ENCODE measurements around the gene ADORA2A.

Gene ADORA2A

DNA sequence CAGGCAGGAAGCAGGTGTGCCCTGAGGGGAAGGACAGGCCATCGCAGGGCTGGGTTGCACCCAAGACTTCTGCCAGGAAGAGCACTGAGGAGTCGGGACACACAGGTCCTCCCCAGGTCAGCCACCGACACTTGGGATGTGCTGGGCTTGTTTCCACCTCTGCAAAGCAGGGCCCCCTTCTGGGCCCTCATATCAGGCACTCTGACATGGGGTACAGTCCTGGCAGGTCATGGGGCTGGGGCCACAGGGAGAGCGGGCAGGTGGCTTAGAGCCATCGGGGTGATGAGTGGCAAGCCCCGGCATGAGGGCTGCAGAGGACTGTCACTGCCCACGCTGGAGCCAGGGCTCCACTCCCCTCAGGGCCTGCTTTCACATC lies 7.9 kb upstream of the ADORA2A start:
- Histone ChIP-seq H3K9me2 (replicated peaks; ENCODE audit: control insufficient read depth, low read length) (no peaks in the 10 kb centered on the region), H3K4me1 (ENCODE audit: control insufficient read depth, low read length) (peaks cover 12% of the 10 kb centered on the region), H3F3A (ENCODE audit: control insufficient read depth, insufficient read depth) (no peaks in the 10 kb centered on the region), H3K79me2 (ENCODE audit: control insufficient read depth, low read length) (peaks cover 4% of the 10 kb centered on the region), H3K9me3 (ENCODE audit: control insufficient read depth, insufficient read depth, low read length) (no peaks in the 10 kb centered on the region), H3K27me3 (ENCODE audit: control insufficient read depth, low read length) (no peaks in the 10 kb centered on the region), H3K36me3 (ENCODE audit: control insufficient read depth, low read length) (peaks cover 18% of the 10 kb centered on the region), H4K20me1 (ENCODE audit: control insufficient read depth, insufficient read depth, low read depth, low read length) (no peaks in the 10 kb centered on the region), H3K4me3 (ENCODE audit: low read length) (no peak overlapping the region), H3K27ac (ENCODE audit: low read depth, low read length) (no peak overlapping the region), H3K4me2 (ENCODE audit: low read length) (no peak overlapping the region)
- TF ChIP-seq EZH2phosphoT487 (IDR thresholded peaks at IDR 0.05; ENCODE audit: borderline replicate concordance, low read length), result no peak
- TF ChIP-seq CTCF (IDR thresholded peaks at IDR 0.05; ENCODE audit: low read depth, low read length, poor library complexity, severe bottlenecking), result no peak

DNA sequence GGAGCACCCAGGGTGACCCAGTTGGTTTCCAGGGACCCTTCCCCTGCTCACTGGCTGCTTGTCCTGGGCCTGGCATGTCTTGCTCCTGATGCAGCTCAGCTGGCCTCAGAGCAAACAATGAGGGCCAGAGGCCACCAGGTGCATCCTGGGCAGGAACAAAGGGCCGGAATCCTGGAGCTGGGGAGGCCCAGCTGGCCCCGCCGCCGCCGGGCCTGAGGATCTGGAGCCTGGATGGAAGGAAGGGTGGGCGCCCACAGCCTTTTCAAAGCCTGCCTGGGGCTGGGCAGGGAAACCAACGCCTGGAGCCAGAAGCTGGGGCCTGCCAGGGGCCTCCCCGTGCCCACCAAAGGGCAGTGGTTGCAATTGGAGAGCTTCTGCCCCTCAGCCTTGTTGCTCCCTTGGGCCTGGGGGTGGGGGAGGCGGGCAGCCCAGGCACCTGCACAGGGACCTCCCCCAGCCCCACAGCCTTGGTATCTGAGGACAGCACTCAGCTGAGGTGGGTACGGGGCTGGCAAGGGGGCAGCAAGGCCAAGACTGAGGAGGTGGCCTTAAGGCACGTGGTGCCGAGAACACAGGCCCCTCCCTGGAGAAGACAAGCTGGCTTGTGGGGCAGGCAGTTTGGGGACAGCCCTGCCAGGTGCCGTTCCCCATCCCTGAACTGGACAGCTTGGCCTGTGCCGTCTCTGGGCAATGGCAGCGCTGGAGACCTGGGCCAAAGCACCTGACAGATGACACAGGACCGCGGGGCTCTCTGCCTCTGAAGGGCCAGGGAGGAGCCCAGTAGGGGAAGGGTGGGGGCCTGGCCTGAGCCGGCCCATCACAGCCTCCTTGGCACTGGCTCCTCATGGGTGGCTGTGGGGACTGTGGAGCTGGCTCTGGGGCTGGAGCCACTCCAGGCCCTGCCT lies 7.1 kb upstream of the ADORA2A start:
- H3K27me3 ChIP-seq (ENCODE audit: control insufficient read depth, low read length), result no peaks in the 10 kb centered on the region
- H3K36me3 ChIP-seq (ENCODE audit: control insufficient read depth, low read length), result peaks cover 10% of the 10 kb centered on the region
- H3K4me3 ChIP-seq (ENCODE audit: low read length), result no peak overlapping the region
- peaks cover 12% of the 10 kb centered on the region for H3K79me2 ChIP-seq (ENCODE audit: control insufficient read depth, low read length)
- no peaks in the 10 kb centered on the region for H3F3A ChIP-seq (ENCODE audit: control insufficient read depth, insufficient read depth)
- H3K4me2 ChIP-seq (ENCODE audit: low read length), result no peak overlapping the region
- TF ChIP-seq CTCF (IDR thresholded peaks at IDR 0.05; ENCODE audit: low read depth, low read length, poor library complexity, severe bottlenecking) (no peak), EZH2phosphoT487 (IDR thresholded peaks at IDR 0.05; ENCODE audit: borderline replicate concordance, low read length) (no peak)
- no peaks in the 10 kb centered on the region for H3K9me3 ChIP-seq (ENCODE audit: control insufficient read depth, insufficient read depth, low read length)
- H3K4me1 ChIP-seq (ENCODE audit: control insufficient read depth, low read length), result peaks cover 20% of the 10 kb centered on the region
- H3K27ac ChIP-seq (ENCODE audit: low read depth, low read length), result no peak overlapping the region
- no peaks in the 10 kb centered on the region for H4K20me1 ChIP-seq (ENCODE audit: control insufficient read depth, insufficient read depth, low read depth, low read length)
- no peaks in the 10 kb centered on the region for H3K9me2 ChIP-seq (replicated peaks; ENCODE audit: control insufficient read depth, low read length)

DNA sequence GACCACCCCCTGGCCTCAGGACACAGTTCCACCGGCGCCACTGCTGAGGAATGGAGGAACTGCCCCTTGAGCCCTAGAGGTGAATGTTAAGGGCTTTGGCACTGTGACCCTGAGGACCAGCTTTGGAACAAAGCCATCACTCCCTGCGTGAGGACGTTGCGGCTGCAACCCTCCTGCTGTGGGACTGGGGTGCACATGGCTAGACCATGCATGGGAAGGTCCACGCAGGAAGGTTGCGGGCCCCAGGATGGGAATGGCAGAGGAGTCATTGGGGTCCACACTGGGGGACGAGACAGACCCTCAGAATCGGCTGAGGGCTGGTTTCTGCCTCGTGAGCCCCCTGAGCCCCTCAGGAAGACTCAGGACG lies 6.4 kb upstream of the ADORA2A start:
- Histone ChIP-seq H3K36me3 (ENCODE audit: control insufficient read depth, low read length) (peaks cover 4% of the 10 kb centered on the region), H3K4me3 (ENCODE audit: low read length) (no peak overlapping the region), H3K4me1 (ENCODE audit: control insufficient read depth, low read length) (peaks cover 27% of the 10 kb centered on the region), H3K79me2 (ENCODE audit: control insufficient read depth, low read length) (peaks cover 18% of the 10 kb centered on the region), H3K9me3 (ENCODE audit: control insufficient read depth, insufficient read depth, low read length) (no peaks in the 10 kb centered on the region), H3K27ac (ENCODE audit: low read depth, low read length) (no peak overlapping the region), H3K9me2 (replicated peaks; ENCODE audit: control insufficient read depth, low read length) (no peaks in the 10 kb centered on the region), H3F3A (ENCODE audit: control insufficient read depth, insufficient read depth) (peaks cover 3% of the 10 kb centered on the region; the same call in 1 of the 2 replicates), H4K20me1 (ENCODE audit: control insufficient read depth, insufficient read depth, low read depth, low read length) (no peaks in the 10 kb centered on the region), H3K4me2 (ENCODE audit: low read length) (no peak overlapping the region), H3K27me3 (ENCODE audit: control insufficient read depth, low read length) (no peaks in the 10 kb centered on the region)
- no peak for TF ChIP-seq CTCF (IDR thresholded peaks at IDR 0.05; ENCODE audit: low read depth, low read length, poor library complexity, severe bottlenecking)
- no peak for TF ChIP-seq EZH2phosphoT487 (IDR thresholded peaks at IDR 0.05; ENCODE audit: borderline replicate concordance, low read length)
